Ascending aorta (tissue), 2 donors: ENCODE results near the gene KYAT1. TPM values are rescaled to one million over a fixed set of nuclear protein-coding genes. Genes with fewer than 3 reads are reported as not detected.

ENCODE experiments used
- DNase-seq, 2 donors: peaks; one replicate each; pipeline ENCODE4 v3.0.0-alpha.2; 2019; ENCODE audit warnings: low spot score in 2 of 2
- H3K27ac ChIP-seq, 2 donors: fragments of 200-600 bp; sonication (generic); one replicate each; pipeline ENCODE4 v1.5.1; 2016 to 2017; ENCODE audit warnings: mild to moderate bottlenecking in 1 of 2
- H3K27me3 ChIP-seq: fragments of 200-600 bp; sonication (generic); one replicate; pipeline ENCODE4 v1.5.1; 2017
- H3K36me3 ChIP-seq, 2 donors: fragments of 200-600 bp; sonication (generic); one replicate each; pipeline ENCODE4 v1.5.1; 2016
- H3K4me1 ChIP-seq, 2 donors: fragments of 200-600 bp; sonication (generic); one replicate each; pipeline ENCODE4 v1.5.1; 2016 to 2017; ENCODE audit warnings: mild to moderate bottlenecking in 1 of 2
- H3K4me3 ChIP-seq, 2 donors: fragments of 200-600 bp; sonication (generic); one replicate each; pipeline ENCODE4 v1.5.1; 2016 to 2017; ENCODE audit warnings: mild to moderate bottlenecking in 1 of 2
- H3K9me3 ChIP-seq, 2 donors: fragments of 200-600 bp; sonication (generic); one replicate each; pipeline ENCODE4 v1.5.1; 2016
- CTCF ChIP-seq, 3 experiments: fragments of 200-600 bp in 2 of 3; fragments of 450-650 bp in 1 of 3; sonication (generic) in 2 of 3; IDR thresholded peaks; one replicate each; pipeline ENCODE4 v1.5.1; 2016 to 2019; ENCODE audit warnings: antibody characterized with exemption in 3 of 3, mild to moderate bottlenecking in 1 of 3, moderate library complexity in 1 of 3
- intact Hi-C: fragments of 100-400 bp; cut with DNase I; formaldehyde crosslinking; loops from one replicate; pipeline ENCODE4 v1.15.1; 2023
- total RNA-seq: library from RNA; depleted of rRNA; stranded (reverse); fragments of >200 nt; gene quantifications from one replicate; pipeline ENCODE4 v1.1.0, GENCODE V29; 2016

The KYAT1 gene
- total RNA-seq, 1 donor from 2014 or later, result 4.9 TPM

GRCh38 chr9:128833696-128834095 is 48.1 kb downstream of the KYAT1 start:
- intact Hi-C loops, result no loop called here
- TF ChIP-seq CTCF (IDR thresholded peaks at IDR 0.05), result no peak

DNA sequence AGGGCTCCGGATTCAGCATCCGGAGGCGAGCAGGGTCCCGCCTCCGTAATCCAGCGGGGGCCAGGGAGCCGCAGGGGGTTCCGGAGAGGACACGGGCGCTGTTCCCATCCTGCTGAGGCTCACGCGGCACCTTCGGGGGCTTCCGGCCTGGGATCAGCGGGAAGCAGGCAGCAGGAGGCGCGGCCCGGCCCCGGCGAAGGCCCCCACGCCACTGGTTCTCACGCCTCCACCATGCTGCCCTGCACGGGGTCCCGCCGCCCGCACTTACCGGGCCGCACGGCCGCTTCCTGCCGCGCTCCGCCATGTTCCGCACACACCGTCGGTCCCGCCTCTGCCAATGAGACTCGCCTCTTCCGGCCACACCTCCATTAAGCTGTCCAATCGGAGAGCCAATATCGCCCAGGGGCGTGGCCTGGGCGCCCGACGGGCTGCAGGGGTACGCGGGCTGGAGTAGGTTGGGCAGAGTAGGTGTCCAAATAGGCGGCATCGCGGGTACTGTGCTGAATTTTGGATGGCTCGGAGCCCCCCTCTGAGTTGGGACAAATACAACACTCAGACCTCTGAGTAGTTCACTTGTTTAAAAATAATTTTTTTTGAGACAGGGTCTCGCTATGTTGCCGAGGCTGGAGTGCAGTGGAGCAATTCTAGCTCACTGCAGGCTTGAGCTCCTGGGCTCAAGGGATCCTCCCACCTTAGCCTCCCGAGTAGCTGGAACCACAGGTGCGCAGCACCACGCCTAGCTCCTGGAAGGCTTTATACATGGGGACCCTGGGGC is 52.1 kb downstream of the KYAT1 start, which contains the start of gene SPOUT1:
TSS of gene SPOUT1 (minus strand) at position 318 of the 775 bp plus-strand sequence. CDS start at position 304, 14 bp downstream.
- Histone ChIP-seq H3K27ac (peak within 1 kb of the TSS; percentile 81 to 90), H3K9me3 (no peaks in the 10 kb centered on the region), H3K4me1 (peaks cover 11 to 12% of the 10 kb centered on the region in 2 donors), H3K27me3 (no peaks in the 10 kb centered on the region), H3K36me3 (peaks cover 25 to 36% of the 10 kb centered on the region in 2 donors), H3K4me3 (peak within 1 kb of the TSS; percentile 80 to 94)
- no peak for TF ChIP-seq CTCF (IDR thresholded peaks at IDR 0.05)
- peak; percentile 78 to 97 for DNase-seq
- intact Hi-C loops, result loop anchor here (1.0 to 5.0 kb wide), 3 partner anchors 11 to 208 kb away; partner anchors contain the start of genes ENDOG, LRRC8A and MIGA2

More at GRCh38 chr9:128833696-128834095, 48.1 kb downstream of the KYAT1 start:
- peaks cover 9 to 10% of the 10 kb centered on the region in 2 donors for H3K4me1 ChIP-seq
- H3K36me3 ChIP-seq, result peaks cover 15 to 18% of the 10 kb centered on the region in 2 donors
- no peak overlapping the region for H3K27ac ChIP-seq
- no peak overlapping the region for H3K4me3 ChIP-seq
- H3K9me3 ChIP-seq, result no peaks in the 10 kb centered on the region
- no peaks in the 10 kb centered on the region for H3K27me3 ChIP-seq
- DNase-seq, result no peak

- DNase-seq, result no peak
- intact Hi-C loops, result loop anchor here (1.0 to 5.0 kb wide), 3 partner anchors 11 to 208 kb away; partner anchors contain the start of genes ENDOG, LRRC8A and MIGA2
- Histone ChIP-seq H3K4me3 (peak overlapping the region; percentile 80 to 94), H3K36me3 (peaks cover 26 to 44% of the 10 kb centered on the region in 2 donors), H3K4me1 (peaks cover 11 to 12% of the 10 kb centered on the region in 2 donors), H3K9me3 (no peaks in the 10 kb centered on the region), H3K27me3 (no peaks in the 10 kb centered on the region), H3K27ac (peak overlapping the region; percentile 81 to 90)
- TF ChIP-seq CTCF (IDR thresholded peaks at IDR 0.05), result no peak
Observed at GRCh38 chr9:128828719-128829452, 52.9 kb downstream of the KYAT1 start.

DNA sequence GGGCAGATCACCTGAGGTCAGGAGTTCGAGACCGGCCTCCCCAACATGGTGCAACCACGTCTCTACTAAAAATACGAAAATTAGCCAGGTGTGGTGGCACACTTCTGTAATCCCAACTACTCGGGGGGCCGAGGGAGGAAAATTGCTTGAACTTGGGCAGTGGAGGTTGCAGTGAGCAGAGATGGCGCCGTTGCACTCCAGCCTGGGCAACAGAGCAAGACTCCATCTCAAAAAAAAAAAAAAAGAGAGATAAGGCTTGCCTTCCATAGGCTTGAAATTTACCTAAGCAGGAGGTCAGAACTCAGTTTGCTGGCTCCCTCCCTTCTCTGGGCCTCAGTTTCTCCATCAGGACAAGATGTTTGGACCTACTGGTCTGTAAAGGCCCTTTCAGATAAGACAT is 53.5 kb downstream of the KYAT1 start:
- DNase-seq, result no peak
- Histone ChIP-seq H3K27ac (no peak overlapping the region), H3K4me3 (no peak overlapping the region), H3K36me3 (peaks cover 26 to 46% of the 10 kb centered on the region in 2 donors), H3K27me3 (no peaks in the 10 kb centered on the region), H3K4me1 (peaks cover 11 to 12% of the 10 kb centered on the region in 2 donors), H3K9me3 (no peaks in the 10 kb centered on the region)
- TF ChIP-seq CTCF (IDR thresholded peaks at IDR 0.05), result no peak
- intact Hi-C loops, result loop anchor here (2.0 to 5.0 kb wide), 2 partner anchors 55 to 209 kb away; partner anchors contain the start of genes LRRC8A and MIGA2

- Histone ChIP-seq H3K4me3 (no peak overlapping the region), H3K27ac (no peak overlapping the region), H3K9me3 (no peaks in the 10 kb centered on the region), H3K36me3 (peaks cover 38 to 63% of the 10 kb centered on the region in 2 donors), H3K4me1 (peaks cover 11 to 12% of the 10 kb centered on the region in 2 donors), H3K27me3 (no peaks in the 10 kb centered on the region)
- no peak for DNase-seq
- intact Hi-C loops, result loop anchor here (5.0 kb wide), 1 partner anchor 211 kb away; the partner anchor contains the start of gene MIGA2
- TF ChIP-seq CTCF (IDR thresholded peaks at IDR 0.05), result no peak
Observed at GRCh38 chr9:128825923-128826700, 55.6 kb downstream of the KYAT1 start.
